HepG2 (cell line): Measurements from ENCODE around the gene OR7G3. TPM values are rescaled to one million over a fixed set of nuclear protein-coding genes. Genes with fewer than 3 reads are reported as not detected.

ENCODE experiments used
- ATAC-seq: fragments of 200-7000 bp; cut with Tn5 transposase; 3 replicates; pipeline ENCODE4 v1.9.1; 2020; ENCODE audit warnings: mild to moderate bottlenecking, moderate library complexity
- BruUV-seq: library from RNA; stranded (reverse); fragments of 400-500 nt; replicated peaks from 2 replicates; lab custom pipeline; 2021; lab: Mats Ljungman, UMichigan
- CTCF ChIA-PET: fragments of 300-600 bp; formaldehyde crosslinking; extraction: SDS; loops from one replicate; lab custom pipeline; 2021; ENCODE audit warnings: low total read pairs, inconsistent platforms, low intra/inter-chr PET ratio; lab: Yijun Ruan, JAX
- POLR2A ChIA-PET: fragments of 350-600 bp; sonication (Branson Sonifier 250); formaldehyde crosslinking; loops from one replicate; lab custom pipeline; 2020; ENCODE audit warnings: antibody characterized with exemption, inconsistent platforms; lab: Yijun Ruan, JAX
- DNase-seq: peaks from one replicate; pipeline ENCODE4 v3.0.0-alpha.2; 2015; ENCODE audit warnings: low spot score
- FAIRE-seq: peaks from 3 replicates; lab custom pipeline; 2011; peaks lifted over from hg19 to GRCh38; lab: Jason Lieb, UNC
- H2AFZ ChIP-seq: one replicate; pipeline ENCODE4 v1.6.1; 2011; ENCODE audit warnings: low read length, inconsistent platforms
- H3K27ac ChIP-seq: fragments of 300-600 bp; 3 replicates; pipeline ENCODE4 v1.8.0; 2011; ENCODE audit warnings: mixed run types, mild to moderate bottlenecking, mixed read lengths, low read length, inconsistent platforms; ENCODE audit not compliant: insufficient read depth; ENCODE audit errors: extremely low read length
- H3K27me3 ChIP-seq, 2 experiments: fragments of 200-600 bp in 1 of 2; 2 replicates in 1 of 2; 3 replicates in 1 of 2; pipeline versions ENCODE4 v1.6.0 to v1.8.0; 2011; ENCODE audit warnings: low read length in 2 of 2, mild to moderate bottlenecking in 2 of 2, moderate library complexity in 2 of 2, inconsistent platforms in 1 of 2; ENCODE audit not compliant: insufficient read depth in 2 of 2, control insufficient read depth in 1 of 2
- H3K36me3 ChIP-seq, 2 experiments: fragments of 200-600 bp in 1 of 2; replicated peaks in 1 of 2; 2 replicates in 1 of 2; 3 replicates in 1 of 2; pipeline versions ENCODE4 v1.5.1 to v1.8.0; 2011; ENCODE audit warnings: low read length in 2 of 2, inconsistent platforms in 1 of 2; ENCODE audit not compliant: insufficient read depth in 2 of 2, control insufficient read depth in 1 of 2
- H3K4me1 ChIP-seq: 2 replicates; pipeline ENCODE4 v1.5.1; 2012; ENCODE audit warnings: low read length, inconsistent platforms; ENCODE audit not compliant: insufficient read depth
- H3K4me2 ChIP-seq: 2 replicates; pipeline ENCODE4 v1.6.0; 2011; ENCODE audit warnings: low read depth, low read length, inconsistent platforms
- H3K4me3 ChIP-seq, 3 experiments: fragments of 200-600 bp in 1 of 3; sonication (generic), shearing (Covaris generic) in 1 of 3; replicated peaks in 1 of 3; 2 replicates each; pipeline ENCODE4 v1.5.1; 2011 to 2016; ENCODE audit warnings: low read length in 3 of 3, inconsistent platforms in 2 of 3, low read depth in 2 of 3, mild to moderate bottlenecking in 2 of 3, control low read depth in 1 of 3, mixed read lengths in 1 of 3; ENCODE audit not compliant: insufficient read depth in 1 of 3
- H3K79me2 ChIP-seq: one replicate; pipeline ENCODE4 v1.6.1; 2011; ENCODE audit warnings: low read length, inconsistent platforms; ENCODE audit not compliant: insufficient read depth
- H3K9ac ChIP-seq: 2 replicates; pipeline ENCODE4 v1.6.0; 2011; ENCODE audit warnings: mild to moderate bottlenecking, low read depth, low read length, inconsistent platforms; ENCODE audit not compliant: insufficient read depth
- H3K9me3 ChIP-seq: 2 replicates; pipeline ENCODE4 v1.5.1; 2012; ENCODE audit warnings: mild to moderate bottlenecking, low read length
- H4K20me1 ChIP-seq: 2 replicates; pipeline ENCODE4 v1.6.0; 2011; ENCODE audit warnings: inconsistent platforms, mild to moderate bottlenecking, low read length, moderate library complexity; ENCODE audit not compliant: insufficient read depth
- ARID5B ChIP-seq: IDR thresholded peaks from 2 replicates; pipeline ENCODE4 v1.4.0; 2020; ENCODE audit warnings: mild to moderate bottlenecking, missing genetic modification reagents
- BCL6 ChIP-seq: IDR thresholded peaks from 2 replicates; pipeline ENCODE4 v1.6.1; 2016; ENCODE audit warnings: missing genetic modification reagents, missing compliant biosample characterization
- HMG20A ChIP-seq: IDR thresholded peaks from 2 replicates; pipeline ENCODE4 v1.6.1; 2016; ENCODE audit warnings: borderline replicate concordance
- PPARG ChIP-seq: conservative IDR thresholded peaks from 2 replicates; pipeline ENCODE4 v1.6.1; 2016; ENCODE audit warnings: missing biosample characterization, missing genetic modification reagents
- RXRB ChIP-seq: IDR thresholded peaks from 2 replicates; pipeline ENCODE4 v1.6.1; 2016; ENCODE audit warnings: borderline replicate concordance, missing genetic modification reagents, missing compliant biosample characterization
- TEF ChIP-seq: sonication (generic); formaldehyde crosslinking; IDR thresholded peaks from 2 replicates; pipeline ENCODE4 v1.5.0; 2020; ENCODE audit warnings: missing genetic modification reagents
- ZNF121 ChIP-seq: sonication (generic); formaldehyde crosslinking; IDR thresholded peaks from 2 replicates; pipeline ENCODE4 v1.5.0; 2020; ENCODE audit warnings: mild to moderate bottlenecking, missing genetic modification reagents
- ZNF207 ChIP-seq: fragments of 450-650 bp; IDR thresholded peaks from 2 replicates; pipeline ENCODE4 v1.6.1; 2016; ENCODE audit warnings: antibody characterized with exemption, borderline replicate concordance
- ZNF672 ChIP-seq: sonication (generic); formaldehyde crosslinking; IDR thresholded peaks from 2 replicates; pipeline ENCODE4 v1.8.1; 2022; ENCODE audit warnings: missing genetic modification reagents
- ZNF883 ChIP-seq: sonication (generic); formaldehyde crosslinking; IDR thresholded peaks from 2 replicates; pipeline ENCODE4 v1.5.1; 2020; ENCODE audit warnings: mild to moderate bottlenecking, missing genetic modification reagents; ENCODE audit errors: not compliant biosample characterization
- WGBS: methylation state at CpG from one replicate; pipeline ENCODE4 v1.1.6; 2017; ENCODE audit warnings: low lambda C conversion rate; 5-methylcytosine and 5-hydroxymethylcytosine counted together
- in situ Hi-C: cut with HindIII; loops from 2 replicates; pipeline ENCODE4 v1.10.0; 2017; ENCODE audit warnings: low pct_unique_long_range_greater_than_20kb; ENCODE audit not compliant: extremely low pct_ligation_motif_present
- intact Hi-C: fragments of 100-400 bp; cut with micrococcal nuclease; formaldehyde crosslinking; loops from one replicate; pipeline ENCODE4 v1.10.0; 2022; ENCODE audit not compliant: unreplicated experiment
- polyA plus RNA-seq, 8 experiments: library from polyadenylated mRNA; depleted of rRNA in 3 of 8; stranded (reverse) in 7 of 8; unstranded in 1 of 8; fragments of >200 nt; fragmentation: Illumina TruSeq in 4 of 8; extraction: Trizol in 4 of 8; gene quantifications; 2 replicates each; pipeline versions ENCODE4 v1.2.1 to v1.2.3, GENCODE V29; 2011 to 2016; ENCODE audit warnings: low read depth in 4 of 8, missing spikeins in 1 of 8, mixed read lengths in 1 of 8; ENCODE audit not compliant: insufficient read depth in 1 of 8
- total RNA-seq, 5 experiments: library from RNA; depleted of rRNA; stranded (reverse); fragments of >200 nt; fragmentation: Illumina TruSeq; extraction: Trizol; gene quantifications; 2 replicates each; pipeline ENCODE4 v1.2.3, GENCODE V29; 2016; ENCODE audit warnings: low read depth in 1 of 5
- TF ChIP-seq, protein P1 (sequence below): sonication (generic); formaldehyde crosslinking; conservative IDR thresholded peaks from 2 replicates; pipeline ENCODE4 v1.4.0; 2020; ENCODE audit warnings: mild to moderate bottlenecking, missing genetic modification reagents, moderate library complexity
- TF ChIP-seq, protein P2 (sequence below): sonication (generic); formaldehyde crosslinking; IDR thresholded peaks from 2 replicates; pipeline ENCODE4 v1.5.0; 2020; ENCODE audit warnings: missing genetic modification reagents, mild to moderate bottlenecking, borderline replicate concordance

The OR7G3 gene
- total and polyA plus RNA-seq, 2 of the 13 experiments (the other 11 are each of a cell fraction or from before 2014, with no cell fraction given), result not detected

GRCh38 chr19:9109959-9110358 is 16.8 kb downstream of the OR7G3 start:
- in situ Hi-C loops, result no loop called here
- CTCF ChIA-PET, result no interaction called here
- intact Hi-C loops, result no loop called here
- peak; percentile 16; the same call in 1 of the 2 replicates for TF ChIP-seq ARID5B (CRISPR knock-in tag)
- TF ChIP-seq ZNF883 (CRISPR knock-in tag), result no peak
- peak; percentile 33; the same call in 1 of the 2 replicates for TF ChIP-seq RXRB (CRISPR knock-in tag)
- TF ChIP-seq PPARG (CRISPR knock-in tag), result 0 out of 2 replicates have a peak, but pooled peaks have one; percentile 41
- TF ChIP-seq ZNF672 (CRISPR knock-in tag), result no peak
- no peak for TF ChIP-seq ZNF207
- TF ChIP-seq HMG20A (CRISPR knock-in tag), result peak; percentile 25; the same call in 1 of the 2 replicates
- TF ChIP-seq ZNF121 (CRISPR knock-in tag), result no peak
- TF ChIP-seq, protein P1, sequence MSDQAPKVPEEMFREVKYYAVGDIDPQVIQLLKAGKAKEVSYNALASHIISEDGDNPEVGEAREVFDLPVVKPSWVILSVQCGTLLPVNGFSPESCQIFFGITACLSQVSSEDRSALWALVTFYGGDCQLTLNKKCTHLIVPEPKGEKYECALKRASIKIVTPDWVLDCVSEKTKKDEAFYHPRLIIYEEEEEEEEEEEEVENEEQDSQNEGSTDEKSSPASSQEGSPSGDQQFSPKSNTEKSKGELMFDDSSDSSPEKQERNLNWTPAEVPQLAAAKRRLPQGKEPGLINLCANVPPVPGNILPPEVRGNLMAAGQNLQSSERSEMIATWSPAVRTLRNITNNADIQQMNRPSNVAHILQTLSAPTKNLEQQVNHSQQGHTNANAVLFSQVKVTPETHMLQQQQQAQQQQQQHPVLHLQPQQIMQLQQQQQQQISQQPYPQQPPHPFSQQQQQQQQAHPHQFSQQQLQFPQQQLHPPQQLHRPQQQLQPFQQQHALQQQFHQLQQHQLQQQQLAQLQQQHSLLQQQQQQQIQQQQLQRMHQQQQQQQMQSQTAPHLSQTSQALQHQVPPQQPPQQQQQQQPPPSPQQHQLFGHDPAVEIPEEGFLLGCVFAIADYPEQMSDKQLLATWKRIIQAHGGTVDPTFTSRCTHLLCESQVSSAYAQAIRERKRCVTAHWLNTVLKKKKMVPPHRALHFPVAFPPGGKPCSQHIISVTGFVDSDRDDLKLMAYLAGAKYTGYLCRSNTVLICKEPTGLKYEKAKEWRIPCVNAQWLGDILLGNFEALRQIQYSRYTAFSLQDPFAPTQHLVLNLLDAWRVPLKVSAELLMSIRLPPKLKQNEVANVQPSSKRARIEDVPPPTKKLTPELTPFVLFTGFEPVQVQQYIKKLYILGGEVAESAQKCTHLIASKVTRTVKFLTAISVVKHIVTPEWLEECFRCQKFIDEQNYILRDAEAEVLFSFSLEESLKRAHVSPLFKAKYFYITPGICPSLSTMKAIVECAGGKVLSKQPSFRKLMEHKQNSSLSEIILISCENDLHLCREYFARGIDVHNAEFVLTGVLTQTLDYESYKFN, result peak; percentile 45; the same call in 1 of the 2 replicates
- no peak for TF ChIP-seq TEF (CRISPR knock-in tag)
- TF ChIP-seq, protein P2, sequence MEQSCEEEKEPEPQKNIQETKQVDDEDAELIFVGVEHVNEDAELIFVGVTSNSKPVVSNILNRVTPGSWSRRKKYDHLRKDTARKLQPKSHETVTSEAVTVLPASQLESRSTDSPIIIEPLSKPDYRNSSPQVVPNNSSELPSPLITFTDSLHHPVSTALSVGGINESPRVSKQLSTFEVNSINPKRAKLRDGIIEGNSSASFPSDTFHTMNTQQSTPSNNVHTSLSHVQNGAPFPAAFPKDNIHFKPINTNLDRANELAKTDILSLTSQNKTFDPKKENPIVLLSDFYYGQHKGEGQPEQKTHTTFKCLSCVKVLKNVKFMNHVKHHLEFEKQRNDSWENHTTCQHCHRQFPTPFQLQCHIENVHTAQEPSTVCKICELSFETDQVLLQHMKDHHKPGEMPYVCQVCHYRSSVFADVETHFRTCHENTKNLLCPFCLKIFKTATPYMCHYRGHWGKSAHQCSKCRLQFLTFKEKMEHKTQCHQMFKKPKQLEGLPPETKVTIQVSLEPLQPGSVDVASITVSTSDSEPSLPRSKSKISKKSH (CRISPR knock-in tag), result no peak
- peak; percentile 53 for TF ChIP-seq BCL6

More at GRCh38 chr19:9109959-9110358, 16.8 kb downstream of the OR7G3 start:
- peak overlapping the region; percentile 32 for H2AFZ ChIP-seq
- DNase-seq (peak; percentile 5), ATAC-seq (peak; percentile 76), FAIRE-seq (no peak)
- H3K27me3 ChIP-seq, result no peaks in the 10 kb centered on the region
- H3K9me3 ChIP-seq, result no peaks in the 10 kb centered on the region
- POLR2A ChIA-PET, result interaction anchor here (0.7 kb wide), 1 partner anchor 613 kb away, joined by 3 read pairs; no protein-coding TSS in a partner anchor
- peaks cover 14% of the 10 kb centered on the region for H3K4me1 ChIP-seq
- no peaks in the 10 kb centered on the region for H3K36me3 ChIP-seq
- H3K79me2 ChIP-seq, result no peaks in the 10 kb centered on the region
- peak overlapping the region; percentile 64 for H3K4me2 ChIP-seq
- H3K9ac ChIP-seq, result no peak overlapping the region
- WGBS, result 0% methylated on average over 2 of the region's 2 CpGs
- no peaks in the 10 kb centered on the region for H4K20me1 ChIP-seq
- no TSS peak for BruUV-seq
- no peak overlapping the region for H3K27ac ChIP-seq
- 0 out of 6 replicates have a peak overlapping the region, but pooled peaks of 1 of the 3 experiments have one; percentile 23 for H3K4me3 ChIP-seq
